Measurements from ENCODE around the gene SDR39U1.
"Not testable (repeated sequence)": the region's sequence is repeated elsewhere in the genome, so short reads cannot be mapped to it uniquely, and the experiment has no call there.

SDR39U1 gene

GRCh38 chr14:24463017-24463883 lies 20.7 kb upstream of the SDR39U1 start:
- no peaks in the 10 kb centered on the region for H3K9me3 ChIP-seq
- no peak overlapping the region for H3K4me3 ChIP-seq
- H3K27me3 ChIP-seq: no peaks in the 10 kb centered on the region
- H3K27ac ChIP-seq: no peak overlapping the region
- intact Hi-C loops (cut with DNase I; ENCODE audit: low total_unique reads): no loop called here
- TF ChIP-seq CTCF (IDR thresholded peaks at IDR 0.05): no peak
- no peaks in the 10 kb centered on the region for H3K4me1 ChIP-seq
- no peak for DNase-seq
- no peaks in the 10 kb centered on the region for H3K36me3 ChIP-seq

GRCh38 chr14:24461336-24461735 lies 18.8 kb upstream of the SDR39U1 start:
- no peak for TF ChIP-seq CTCF (IDR thresholded peaks at IDR 0.05)

GRCh38 chr14:24459331-24459730 lies 16.8 kb upstream of the SDR39U1 start:
- intact Hi-C loops (cut with DNase I; ENCODE audit: low total_unique reads): no loop called here
- TF ChIP-seq CTCF (IDR thresholded peaks at IDR 0.05): no peak
- no peaks in the 10 kb centered on the region for H3K27me3 ChIP-seq

More at GRCh38 chr14:24461336-24461735, 18.8 kb upstream of the SDR39U1 start:
- no peaks in the 10 kb centered on the region for H3K4me1 ChIP-seq
- no peaks in the 10 kb centered on the region for H3K36me3 ChIP-seq
- no peaks in the 10 kb centered on the region for H3K27me3 ChIP-seq
- H3K4me3 ChIP-seq: no peak overlapping the region
- DNase-seq: no peak
- H3K27ac ChIP-seq: no peak overlapping the region
- no peaks in the 10 kb centered on the region for H3K9me3 ChIP-seq
- intact Hi-C loops (cut with DNase I; ENCODE audit: low total_unique reads): no loop called here

GRCh38 chr14:24458736-24459135 lies 16.2 kb upstream of the SDR39U1 start:
- Histone ChIP-seq H3K4me3 (no peak overlapping the region), H3K36me3 (no peaks in the 10 kb centered on the region), H3K4me1 (no peaks in the 10 kb centered on the region), H3K9me3 (no peaks in the 10 kb centered on the region), H3K27me3 (no peaks in the 10 kb centered on the region), H3K27ac (no peak overlapping the region)
- TF ChIP-seq CTCF (IDR thresholded peaks at IDR 0.05): no peak
- DNase-seq: no peak
- intact Hi-C loops (cut with DNase I; ENCODE audit: low total_unique reads): no loop called here

More at GRCh38 chr14:24459331-24459730, 16.8 kb upstream of the SDR39U1 start:
- Histone ChIP-seq H3K4me3 (no peak overlapping the region), H3K27ac (no peak overlapping the region), H3K9me3 (no peaks in the 10 kb centered on the region), H3K4me1 (no peaks in the 10 kb centered on the region), H3K36me3 (no peaks in the 10 kb centered on the region)
- DNase-seq: no peak

DNA sequence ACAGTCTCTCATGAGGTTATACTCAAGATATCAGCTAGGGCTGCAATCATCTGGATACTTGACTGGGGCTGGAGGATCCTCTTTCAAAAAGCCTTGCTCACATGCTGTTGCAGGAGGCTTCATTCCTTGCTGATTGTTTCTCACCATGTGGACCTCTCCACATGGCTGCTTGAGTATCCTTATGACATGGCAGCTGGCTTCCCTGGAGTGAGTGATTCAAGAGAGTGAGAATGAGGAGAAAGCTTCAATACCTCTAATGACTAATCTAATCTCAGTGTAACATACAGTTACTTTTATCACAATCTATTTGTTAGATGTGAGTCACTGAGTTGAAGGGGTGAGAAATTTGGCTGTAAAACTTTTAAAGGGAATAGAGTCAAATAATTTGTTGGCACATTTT lies 14.4 kb upstream of the SDR39U1 start:
- Histone ChIP-seq H3K27ac (no peak overlapping the region), H3K27me3 (no peaks in the 10 kb centered on the region), H3K36me3 (no peaks in the 10 kb centered on the region), H3K9me3 (no peaks in the 10 kb centered on the region), H3K4me3 (no peak overlapping the region), H3K4me1 (no peaks in the 10 kb centered on the region)
- intact Hi-C loops (cut with DNase I; ENCODE audit: low total_unique reads): no loop called here
- DNase-seq: no peak
- TF ChIP-seq CTCF (IDR thresholded peaks at IDR 0.05): no peak

DNA sequence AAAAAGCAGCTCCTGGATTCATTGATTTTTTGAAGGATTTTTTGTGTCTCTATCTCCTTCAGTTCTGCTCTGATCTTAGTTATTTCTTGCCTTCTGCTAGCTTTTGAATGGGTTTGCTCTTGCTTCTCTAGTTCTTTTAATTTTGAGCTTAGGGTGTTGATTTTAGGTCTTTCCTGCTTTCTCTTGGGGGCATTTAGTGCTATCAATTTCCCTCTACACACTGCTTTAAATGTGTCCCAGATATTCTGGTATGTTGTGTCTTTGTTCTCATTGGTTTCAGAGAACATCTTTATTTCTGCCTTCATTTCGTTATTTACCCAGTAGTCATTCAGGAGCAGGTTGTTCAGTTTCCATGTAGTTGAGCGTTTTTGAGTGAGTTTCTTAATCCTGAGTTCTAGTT lies 8.3 kb upstream of the SDR39U1 start:
- H3K4me3 ChIP-seq; H3K27me3 ChIP-seq; H3K36me3 ChIP-seq; DNase-seq; H3K27ac ChIP-seq; H3K4me1 ChIP-seq; intact Hi-C loops (cut with DNase I; ENCODE audit: low total_unique reads); H3K9me3 ChIP-seq: not testable (repeated sequence)

Measured in tibial artery (tissue), 4 donors.